ENCODE results near the gene ZER1. TPM values are rescaled to one million over a fixed set of nuclear protein-coding genes. Genes with fewer than 3 reads are reported as not detected.

Gene ZER1
- total and polyA plus RNA-seq, 2 of the 4 experiments (the other 2 are of a cell fraction): 7.7 to 34.9 TPM

DNA sequence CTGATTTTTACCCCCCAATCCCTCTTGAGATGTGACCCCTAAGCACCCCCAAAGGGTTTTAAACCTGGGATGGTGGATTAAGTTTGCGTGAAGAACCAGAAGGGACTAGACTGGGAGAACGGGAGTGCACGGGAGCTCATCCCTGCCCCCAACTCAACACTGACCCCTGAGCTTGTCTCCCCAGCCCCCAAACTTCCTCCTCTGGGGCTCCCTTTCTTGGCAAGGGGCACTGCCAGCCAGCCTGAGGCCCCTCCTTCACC lies 87.7 kb downstream of the ZER1 start (continued):
- TF ChIP-seq, protein P1, sequence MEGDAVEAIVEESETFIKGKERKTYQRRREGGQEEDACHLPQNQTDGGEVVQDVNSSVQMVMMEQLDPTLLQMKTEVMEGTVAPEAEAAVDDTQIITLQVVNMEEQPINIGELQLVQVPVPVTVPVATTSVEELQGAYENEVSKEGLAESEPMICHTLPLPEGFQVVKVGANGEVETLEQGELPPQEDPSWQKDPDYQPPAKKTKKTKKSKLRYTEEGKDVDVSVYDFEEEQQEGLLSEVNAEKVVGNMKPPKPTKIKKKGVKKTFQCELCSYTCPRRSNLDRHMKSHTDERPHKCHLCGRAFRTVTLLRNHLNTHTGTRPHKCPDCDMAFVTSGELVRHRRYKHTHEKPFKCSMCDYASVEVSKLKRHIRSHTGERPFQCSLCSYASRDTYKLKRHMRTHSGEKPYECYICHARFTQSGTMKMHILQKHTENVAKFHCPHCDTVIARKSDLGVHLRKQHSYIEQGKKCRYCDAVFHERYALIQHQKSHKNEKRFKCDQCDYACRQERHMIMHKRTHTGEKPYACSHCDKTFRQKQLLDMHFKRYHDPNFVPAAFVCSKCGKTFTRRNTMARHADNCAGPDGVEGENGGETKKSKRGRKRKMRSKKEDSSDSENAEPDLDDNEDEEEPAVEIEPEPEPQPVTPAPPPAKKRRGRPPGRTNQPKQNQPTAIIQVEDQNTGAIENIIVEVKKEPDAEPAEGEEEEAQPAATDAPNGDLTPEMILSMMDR (conservative IDR thresholded peaks at IDR 0.05; ENCODE audit: low read depth, low read length): no peak
- TF ChIP-seq MXI1 (IDR thresholded peaks at IDR 0.05; ENCODE audit: borderline replicate concordance, low read depth, low read length): no peak

DNA sequence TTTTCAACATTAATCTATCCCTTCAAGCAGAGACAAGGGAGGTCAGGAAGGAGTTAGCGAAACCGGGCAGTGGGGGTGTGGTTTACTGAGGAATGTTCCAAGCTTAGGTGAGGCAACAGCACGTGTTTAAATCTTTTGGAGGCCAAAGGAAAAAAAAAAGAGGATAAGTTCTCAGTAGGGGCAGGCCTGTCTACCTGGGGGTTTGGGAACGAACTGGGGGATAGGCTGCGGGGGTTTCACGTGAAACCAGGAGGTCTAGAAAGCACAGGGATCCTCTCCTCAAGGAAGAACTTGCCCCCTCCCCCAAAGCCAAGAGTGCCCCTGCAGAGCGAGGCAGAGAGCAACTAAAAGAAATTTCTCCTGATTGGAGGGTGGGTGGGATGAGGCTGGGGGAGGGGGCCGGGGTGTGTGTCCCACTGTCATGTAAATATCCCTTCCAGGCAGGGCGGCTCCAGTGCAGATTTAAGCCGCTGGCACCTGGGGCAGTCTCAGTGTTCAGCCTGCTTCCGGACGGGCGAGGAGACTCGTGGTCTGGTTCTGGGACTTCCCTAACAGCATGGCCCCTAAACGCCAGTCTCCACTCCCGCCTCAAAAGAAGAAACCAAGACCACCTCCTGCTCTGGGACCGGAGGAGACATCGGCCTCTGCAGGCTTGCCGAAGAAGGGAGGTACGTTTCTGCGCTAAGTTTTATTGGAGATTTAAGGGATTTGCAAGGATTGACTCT lies 88.2 kb downstream of the ZER1 start:
- peak overlapping the region; percentile 82 for H3K9ac ChIP-seq (ENCODE audit: low read depth, low read length)
- no TSS peak for BruUV-seq (replicated peaks)
- H3K4ac ChIP-seq (ENCODE audit: low read depth, low read length): peak overlapping the region; percentile 98
- peak overlapping the region; percentile 71 to 97 for H4K8ac ChIP-seq (ENCODE audit: low read depth in 2 of 2, low read length in 2 of 2)
- intact Hi-C loops (cut with micrococcal nuclease): no loop called here
- ChIA-PET CTCF (no interaction called here), POLR2A (ENCODE audit: unreplicated experiment) (interaction anchor here (0.7 kb wide), 1 partner anchor 40 kb away, joined by 5 read pairs; no protein-coding TSS in a partner anchor)
- H3K18ac ChIP-seq (ENCODE audit: low read depth, low read length): peak overlapping the region; percentile 43
- H2AFZ ChIP-seq (replicated peaks; ENCODE audit: low read length, poor library complexity): peak overlapping the region; percentile 82
- H4K91ac ChIP-seq (ENCODE audit: insufficient read depth, low read depth, low read length): peak overlapping the region; percentile 76
- H3K4me2 ChIP-seq (ENCODE audit: low read depth, low read length): peak overlapping the region; percentile 93
- peak overlapping the region; percentile 100 for H3K14ac ChIP-seq (replicated peaks; ENCODE audit: low read depth, low read length)
- DNase-seq (peak; percentile 19), ATAC-seq (ENCODE audit: low read depth) (peak; percentile 34)
- peaks cover 27 to 52% of the 10 kb centered on the region in 2 experiments for H3K79me1 ChIP-seq (ENCODE audit: low read depth in 1 of 2, low read length in 2 of 2)
- peak overlapping the region; percentile 61 for H2BK120ac ChIP-seq (ENCODE audit: low read depth, low read length)
- H2AK5ac ChIP-seq (ENCODE audit: low read depth, low read length): peak overlapping the region; percentile 84
- H3K9me1 ChIP-seq (ENCODE audit: insufficient read depth, low read length): peaks cover 22% of the 10 kb centered on the region
- peak overlapping the region; percentile 61 for H2BK5ac ChIP-seq (ENCODE audit: low read depth, low read length, poor library complexity, severe bottlenecking)
- peak overlapping the region; percentile 98 for H3K23ac ChIP-seq (ENCODE audit: low read depth, low read length)
- H3K36me3 ChIP-seq (ENCODE audit: control insufficient read depth, insufficient read depth, low read length): no peaks in the 10 kb centered on the region
- peaks cover 17% of the 10 kb centered on the region for H3K4me1 ChIP-seq (ENCODE audit: control insufficient read depth, insufficient read depth, low read length)
- dilution Hi-C loops (cut with HindIII; ENCODE audit: low sequenced_read_pairs, unreplicated experiment): no loop called here
- H2BK15ac ChIP-seq (ENCODE audit: low read depth, low read length): 0 out of 3 replicates have a peak overlapping the region, but pooled peaks have one; percentile 29
- peak overlapping the region; percentile 57 for H3K4me3 ChIP-seq (ENCODE audit: insufficient read depth, low read depth, low read length)
- H4K5ac ChIP-seq (ENCODE audit: low read depth, low read length): peak overlapping the region; percentile 59
- WGBS, 2 experiments (ENCODE audit: extremely low coverage in 2 of 2, insufficient read length in 1 of 2): 3% methylated on average over 6 of the region's 21 CpGs; no CpG with 5 or more reads in 1 of the 2 experiments
- no peaks in the 10 kb centered on the region for H4K20me1 ChIP-seq (ENCODE audit: insufficient read depth, low read length)
- H3K56ac ChIP-seq (ENCODE audit: extremely low read depth, insufficient read depth, low read length): peak overlapping the region; percentile 78
- H2BK20ac ChIP-seq (ENCODE audit: low read depth, low read length): peak overlapping the region; percentile 46; the same call in 1 of the 2 replicates
- peak overlapping the region; percentile 99 for H2AK9ac ChIP-seq (replicated peaks; ENCODE audit: low read depth, low read length, poor library complexity)
- H3K9me3 ChIP-seq (ENCODE audit: control insufficient read depth, insufficient read depth, low read length): no peaks in the 10 kb centered on the region
- no peaks in the 10 kb centered on the region for H3K27me3 ChIP-seq (ENCODE audit: control insufficient read depth, insufficient read depth, low read length)
- in situ Hi-C loops (cut with MboI; ENCODE audit: low sequenced_read_pairs): no loop called here
- peak overlapping the region; percentile 68 for H3K27ac ChIP-seq (ENCODE audit: insufficient read depth, low read length)
- TF ChIP-seq MAFK (IDR thresholded peaks at IDR 0.05; ENCODE audit: low read depth, low read length) (no peak), BHLHE40 (IDR thresholded peaks at IDR 0.05; ENCODE audit: low read depth, low read length) (peak; percentile 60), NFE2L2 (IDR thresholded peaks at IDR 0.05; ENCODE audit: low read depth, low read length) (no peak), SMC3 (IDR thresholded peaks at IDR 0.05; ENCODE audit: low read depth, low read length) (no peak), MAZ (IDR thresholded peaks at IDR 0.05; ENCODE audit: borderline replicate concordance, low read depth, low read length) (no peak), CHD1 (IDR thresholded peaks at IDR 0.05; ENCODE audit: low read depth, low read length) (no peak), RCOR1 (IDR thresholded peaks at IDR 0.05; ENCODE audit: insufficient replicate concordance, low read length) (no peak), FOS (IDR thresholded peaks at IDR 0.05; ENCODE audit: low read depth, low read length) (no peak), POLR2A (IDR thresholded peaks at IDR 0.05; ENCODE audit: low read depth, low read length) (no peak), RAD21 (IDR thresholded peaks at IDR 0.05; ENCODE audit: low read length) (no peak), RFX5 (IDR thresholded peaks at IDR 0.05; ENCODE audit: low read depth, low read length) (no peak)
- TF ChIP-seq, protein P2, sequence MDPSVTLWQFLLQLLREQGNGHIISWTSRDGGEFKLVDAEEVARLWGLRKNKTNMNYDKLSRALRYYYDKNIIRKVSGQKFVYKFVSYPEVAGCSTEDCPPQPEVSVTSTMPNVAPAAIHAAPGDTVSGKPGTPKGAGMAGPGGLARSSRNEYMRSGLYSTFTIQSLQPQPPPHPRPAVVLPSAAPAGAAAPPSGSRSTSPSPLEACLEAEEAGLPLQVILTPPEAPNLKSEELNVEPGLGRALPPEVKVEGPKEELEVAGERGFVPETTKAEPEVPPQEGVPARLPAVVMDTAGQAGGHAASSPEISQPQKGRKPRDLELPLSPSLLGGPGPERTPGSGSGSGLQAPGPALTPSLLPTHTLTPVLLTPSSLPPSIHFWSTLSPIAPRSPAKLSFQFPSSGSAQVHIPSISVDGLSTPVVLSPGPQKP (IDR thresholded peaks at IDR 0.05; ENCODE audit: borderline replicate concordance, low read depth, low read length): no peak
